Osteoblast (primary cell): Measurements from ENCODE around the gene COMMD10. TPM values are rescaled to one million over a fixed set of nuclear protein-coding genes. Genes with fewer than 3 reads are reported as not detected.

Source experiments
- DNase-seq: peaks from one replicate; pipeline ENCODE4 v3.0.0; 2011; ENCODE audit warnings: low spot score, mixed read lengths; ENCODE audit not compliant: insufficient read length; ENCODE audit errors: missing footprints
- H2AFZ ChIP-seq: 2 replicates; pipeline ENCODE4 v1.6.0; 2011; ENCODE audit warnings: mild to moderate bottlenecking, low read length
- H3K27ac ChIP-seq: 2 replicates; pipeline ENCODE4 v1.5.1; 2011; ENCODE audit warnings: mild to moderate bottlenecking, low read depth, low read length, moderate library complexity
- H3K27me3 ChIP-seq: 2 replicates; pipeline ENCODE4 v1.6.0; 2012; ENCODE audit warnings: mild to moderate bottlenecking, control low read depth, inconsistent platforms, low read length, moderate library complexity; ENCODE audit not compliant: insufficient read depth
- H3K36me3 ChIP-seq: 2 replicates; pipeline ENCODE4 v1.5.1; 2011; ENCODE audit warnings: mild to moderate bottlenecking, low read length, control low read depth, moderate library complexity; ENCODE audit not compliant: insufficient read depth
- H3K4me1 ChIP-seq: 2 replicates; pipeline ENCODE4 v1.5.1; 2011; ENCODE audit warnings: mild to moderate bottlenecking, low read length, control low read depth, moderate library complexity; ENCODE audit not compliant: insufficient read depth
- H3K4me2 ChIP-seq: 2 replicates; pipeline ENCODE4 v1.6.0; 2011; ENCODE audit warnings: mild to moderate bottlenecking, low read length; ENCODE audit not compliant: insufficient read depth
- H3K4me3 ChIP-seq: fragments of 200-600 bp; sonication (generic); 3 replicates; pipeline ENCODE4 v1.5.1; 2012; ENCODE audit warnings: mild to moderate bottlenecking, low read length, inconsistent platforms; ENCODE audit not compliant: insufficient read depth
- H3K79me2 ChIP-seq: 2 replicates; pipeline ENCODE4 v1.6.0; 2012; ENCODE audit warnings: mild to moderate bottlenecking, low read length, control low read depth, inconsistent platforms; ENCODE audit not compliant: insufficient read depth
- H3K9me3 ChIP-seq: 2 replicates; pipeline ENCODE4 v1.5.1; 2011; ENCODE audit warnings: low read depth, low read length, control low read depth
- H4K20me1 ChIP-seq: 2 replicates; pipeline ENCODE4 v1.6.0; 2012; ENCODE audit warnings: mild to moderate bottlenecking, low read length, control low read depth; ENCODE audit not compliant: insufficient read depth
- total RNA-seq: library from RNA; depleted of rRNA; stranded (reverse); fragments of >200 nt; gene quantifications from 2 replicates; pipeline ENCODE4 v1.2.3, GENCODE V29; 2012
- TF ChIP-seq, protein P1 (sequence below): IDR thresholded peaks from 2 replicates; pipeline ENCODE4 v1.5.1; 2011; ENCODE audit warnings: mild to moderate bottlenecking, low read depth, low read length, moderate library complexity; ENCODE audit errors: extremely low read depth

COMMD10 gene
- total RNA-seq, 1 donor, result 29.7 TPM

DNA sequence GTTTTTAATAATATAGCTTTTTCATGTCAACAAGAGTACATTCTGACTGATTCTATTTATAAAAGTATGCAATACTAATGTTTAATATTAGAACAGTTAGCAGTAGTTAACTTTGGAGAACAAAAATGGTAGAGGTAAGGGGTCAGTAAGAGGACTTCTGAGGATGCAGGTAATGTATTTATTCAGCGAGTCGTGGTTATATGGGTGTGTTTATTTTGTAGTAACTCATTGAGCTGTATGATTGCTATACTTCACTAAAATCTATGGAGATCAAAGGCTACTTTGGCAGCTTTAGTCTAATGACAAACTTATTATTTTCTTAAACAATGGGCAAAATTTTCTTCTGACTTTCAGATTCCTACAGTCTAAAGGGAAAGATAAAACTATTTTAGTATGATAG lies 146.5 kb downstream of the COMMD10 start:
- Histone ChIP-seq H3K9me3 (no peaks in the 10 kb centered on the region), H3K27me3 (no peaks in the 10 kb centered on the region), H3K4me3 (no peak overlapping the region), H3K4me2 (no peak overlapping the region), H3K4me1 (no peaks in the 10 kb centered on the region), H3K36me3 (no peaks in the 10 kb centered on the region), H3K79me2 (no peaks in the 10 kb centered on the region), H3K27ac (no peak overlapping the region), H2AFZ (no peak overlapping the region), H4K20me1 (no peaks in the 10 kb centered on the region)
- TF ChIP-seq, protein P1, sequence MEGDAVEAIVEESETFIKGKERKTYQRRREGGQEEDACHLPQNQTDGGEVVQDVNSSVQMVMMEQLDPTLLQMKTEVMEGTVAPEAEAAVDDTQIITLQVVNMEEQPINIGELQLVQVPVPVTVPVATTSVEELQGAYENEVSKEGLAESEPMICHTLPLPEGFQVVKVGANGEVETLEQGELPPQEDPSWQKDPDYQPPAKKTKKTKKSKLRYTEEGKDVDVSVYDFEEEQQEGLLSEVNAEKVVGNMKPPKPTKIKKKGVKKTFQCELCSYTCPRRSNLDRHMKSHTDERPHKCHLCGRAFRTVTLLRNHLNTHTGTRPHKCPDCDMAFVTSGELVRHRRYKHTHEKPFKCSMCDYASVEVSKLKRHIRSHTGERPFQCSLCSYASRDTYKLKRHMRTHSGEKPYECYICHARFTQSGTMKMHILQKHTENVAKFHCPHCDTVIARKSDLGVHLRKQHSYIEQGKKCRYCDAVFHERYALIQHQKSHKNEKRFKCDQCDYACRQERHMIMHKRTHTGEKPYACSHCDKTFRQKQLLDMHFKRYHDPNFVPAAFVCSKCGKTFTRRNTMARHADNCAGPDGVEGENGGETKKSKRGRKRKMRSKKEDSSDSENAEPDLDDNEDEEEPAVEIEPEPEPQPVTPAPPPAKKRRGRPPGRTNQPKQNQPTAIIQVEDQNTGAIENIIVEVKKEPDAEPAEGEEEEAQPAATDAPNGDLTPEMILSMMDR, result no peak
- no peak for DNase-seq

DNA sequence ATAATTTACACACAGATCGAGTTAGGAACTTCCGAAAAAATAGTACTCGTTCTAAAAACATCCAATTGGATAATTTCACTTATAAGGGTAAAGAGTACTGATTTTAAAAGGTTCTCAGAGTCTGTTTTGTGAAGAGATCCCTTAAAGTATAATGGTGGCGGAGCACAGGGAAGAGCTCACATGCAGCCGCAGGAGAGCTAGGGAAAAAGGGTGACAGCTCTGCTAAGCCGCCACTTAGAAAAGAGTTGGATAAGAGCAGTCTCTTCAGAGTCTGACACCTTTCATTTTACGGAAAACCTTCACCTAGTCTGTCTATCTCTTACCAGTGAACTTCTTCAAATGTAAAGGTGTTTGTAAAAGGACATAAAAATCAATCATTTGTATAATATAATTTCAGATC lies 149.9 kb downstream of the COMMD10 start:
- H2AFZ ChIP-seq, result no peak overlapping the region
- H3K4me1 ChIP-seq, result no peaks in the 10 kb centered on the region
- H3K79me2 ChIP-seq, result no peaks in the 10 kb centered on the region
- H3K9me3 ChIP-seq, result no peaks in the 10 kb centered on the region
- no peak overlapping the region for H3K4me3 ChIP-seq
- H4K20me1 ChIP-seq, result no peaks in the 10 kb centered on the region
- no peak overlapping the region for H3K4me2 ChIP-seq
- no peaks in the 10 kb centered on the region for H3K36me3 ChIP-seq
- TF ChIP-seq, protein P1, result no peak
- no peaks in the 10 kb centered on the region for H3K27me3 ChIP-seq
- no peak for DNase-seq
- H3K27ac ChIP-seq, result no peak overlapping the region

DNA sequence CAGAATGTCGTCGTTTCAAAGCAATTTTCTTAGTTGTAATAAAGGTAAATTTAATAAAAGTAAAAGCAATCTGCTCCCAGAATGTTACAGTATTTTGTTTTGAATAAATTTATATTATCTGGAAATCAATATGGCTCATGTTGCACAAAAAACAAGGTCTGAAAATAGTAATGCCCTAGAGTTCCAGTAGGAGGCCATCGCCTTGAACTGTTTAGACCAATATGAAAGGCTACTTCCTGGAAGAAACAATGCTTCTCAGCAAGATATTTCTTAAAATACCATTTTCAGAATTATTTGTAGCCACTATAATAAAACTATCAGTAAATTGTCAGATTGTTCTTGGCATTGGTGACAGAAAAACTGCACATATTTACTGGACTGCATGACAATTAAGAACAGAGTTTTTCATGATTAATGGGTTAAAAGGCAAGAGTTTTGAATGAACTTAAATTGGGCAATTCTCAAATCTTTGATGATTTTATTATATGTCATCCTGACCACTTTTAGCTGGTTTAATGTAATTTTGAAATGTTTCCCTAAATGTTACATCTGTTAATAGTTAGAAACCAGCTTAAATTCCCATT lies 153.2 kb downstream of the COMMD10 start:
- Histone ChIP-seq H3K27me3 (no peaks in the 10 kb centered on the region), H2AFZ (no peak overlapping the region), H3K4me2 (no peak overlapping the region), H3K9me3 (no peaks in the 10 kb centered on the region), H3K4me3 (no peak overlapping the region), H3K27ac (no peak overlapping the region), H4K20me1 (peaks cover 2% of the 10 kb centered on the region), H3K79me2 (no peaks in the 10 kb centered on the region), H3K36me3 (no peaks in the 10 kb centered on the region), H3K4me1 (no peaks in the 10 kb centered on the region)
- DNase-seq, result no peak
- TF ChIP-seq, protein P1, result peak; percentile 17

DNA sequence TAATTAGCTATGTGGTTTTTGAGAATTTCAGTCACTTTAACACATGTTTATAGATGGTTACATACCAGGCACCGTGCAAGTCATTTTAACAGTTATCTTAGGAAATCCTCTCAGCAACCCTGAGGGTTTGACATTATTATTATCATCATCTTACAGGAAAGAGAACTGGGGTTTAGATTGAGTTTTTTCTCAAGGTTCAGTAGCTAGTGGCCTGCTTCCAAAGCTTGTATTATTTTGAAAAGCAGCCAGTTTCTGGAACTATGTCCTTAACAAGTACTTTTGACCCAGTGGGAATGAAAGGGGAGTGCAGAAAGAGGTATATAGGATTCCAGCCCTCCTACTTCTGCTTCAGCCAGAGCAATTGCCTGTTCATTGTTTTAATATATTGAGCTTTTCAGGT lies 157.5 kb downstream of the COMMD10 start:
- Histone ChIP-seq H2AFZ (no peak overlapping the region), H3K4me3 (no peak overlapping the region), H4K20me1 (peaks cover 2% of the 10 kb centered on the region), H3K4me1 (no peaks in the 10 kb centered on the region), H3K9me3 (no peaks in the 10 kb centered on the region), H3K79me2 (no peaks in the 10 kb centered on the region), H3K27ac (no peak overlapping the region), H3K36me3 (no peaks in the 10 kb centered on the region), H3K4me2 (no peak overlapping the region), H3K27me3 (no peaks in the 10 kb centered on the region)
- no peak for DNase-seq
- TF ChIP-seq, protein P1, result no peak
